ENCODE data around the gene MVP. TPM values are rescaled to one million over a fixed set of nuclear protein-coding genes. Genes with fewer than 3 reads are reported as not detected.

MVP gene
- total RNA-seq, 1 donor from 2014 or later, result 361 TPM

DNA sequence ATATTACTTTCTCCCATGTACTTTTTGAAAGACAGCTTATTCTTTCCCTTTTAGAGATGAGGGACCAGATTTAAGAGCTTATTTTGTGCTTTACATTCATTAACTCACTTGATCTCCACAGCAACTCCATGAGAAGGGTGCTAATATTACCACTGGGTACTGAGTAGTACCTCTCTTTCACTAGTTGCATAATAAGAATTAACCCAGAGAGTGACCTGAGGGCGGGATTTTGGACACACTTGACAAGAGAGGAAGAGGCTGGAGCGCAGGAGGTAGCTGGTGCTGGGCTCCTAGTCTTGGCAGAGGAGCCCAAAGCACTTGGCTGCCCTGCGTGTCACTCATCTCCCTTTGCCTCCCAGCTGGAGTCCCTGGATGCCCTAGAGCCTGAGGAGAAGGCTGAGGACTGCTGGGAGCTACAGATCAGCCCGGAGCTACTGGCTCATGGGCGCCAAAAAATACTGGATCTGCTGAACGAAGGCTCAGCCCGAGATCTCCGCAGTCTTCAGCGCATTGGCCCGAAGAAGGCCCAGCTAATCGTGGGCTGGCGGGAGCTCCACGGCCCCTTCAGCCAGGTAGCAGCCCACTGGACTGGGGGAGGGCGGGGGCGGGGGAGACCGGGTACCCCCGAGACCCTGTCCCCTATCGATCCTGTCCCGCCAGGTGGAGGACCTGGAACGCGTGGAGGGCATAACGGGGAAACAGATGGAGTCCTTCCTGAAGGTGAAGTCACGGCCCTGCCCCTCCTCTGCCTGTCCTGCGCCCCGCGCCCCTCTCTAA is 15.6 kb upstream of the MVP start:
- DNase-seq (ENCODE audit: low read depth), result peak; percentile 39

DNA sequence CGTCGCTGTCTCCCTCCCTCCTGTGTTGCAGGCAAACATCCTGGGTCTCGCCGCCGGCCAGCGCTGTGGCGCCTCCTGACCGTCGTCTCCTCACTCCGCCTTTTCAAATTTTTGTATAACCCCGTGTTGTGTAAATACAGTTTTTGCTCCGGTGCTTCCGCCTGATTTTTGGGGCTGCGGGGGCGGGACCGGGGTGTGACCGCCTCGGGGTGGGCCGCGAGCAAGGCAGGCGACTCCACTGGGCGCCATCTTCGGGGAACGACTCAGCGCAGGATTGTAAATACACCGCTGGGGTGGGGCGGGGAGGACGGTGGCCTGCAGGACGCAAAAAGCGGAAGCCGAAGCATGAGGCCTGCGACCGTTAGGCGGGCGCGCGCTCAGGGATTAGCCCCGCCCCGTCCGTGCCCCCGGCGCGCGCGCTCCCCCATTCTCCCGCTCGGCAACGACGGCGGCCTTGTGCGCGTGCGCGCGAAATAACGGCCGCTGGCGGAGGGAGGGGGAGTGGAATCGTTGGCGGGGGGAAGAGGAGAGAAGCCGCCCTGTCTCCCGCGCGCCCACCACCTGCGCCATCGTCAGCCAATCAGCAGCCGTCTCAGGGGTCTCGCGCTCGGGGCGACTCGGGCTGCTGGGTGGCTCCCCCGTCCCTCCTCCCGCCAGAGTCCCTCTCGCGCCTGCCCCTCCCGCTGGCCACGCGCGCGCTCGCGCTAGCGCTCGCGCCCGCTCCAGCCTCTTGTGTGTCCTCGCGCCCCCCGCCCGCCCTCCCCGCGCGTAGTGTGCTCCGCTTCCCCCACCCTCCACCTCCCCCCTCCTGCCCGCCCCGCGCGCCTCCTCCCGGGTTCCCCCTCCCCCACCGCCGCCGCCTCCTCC is 14.8 kb upstream of the MVP start:
- DNase-seq (ENCODE audit: low read depth), result peak; percentile 96

DNA sequence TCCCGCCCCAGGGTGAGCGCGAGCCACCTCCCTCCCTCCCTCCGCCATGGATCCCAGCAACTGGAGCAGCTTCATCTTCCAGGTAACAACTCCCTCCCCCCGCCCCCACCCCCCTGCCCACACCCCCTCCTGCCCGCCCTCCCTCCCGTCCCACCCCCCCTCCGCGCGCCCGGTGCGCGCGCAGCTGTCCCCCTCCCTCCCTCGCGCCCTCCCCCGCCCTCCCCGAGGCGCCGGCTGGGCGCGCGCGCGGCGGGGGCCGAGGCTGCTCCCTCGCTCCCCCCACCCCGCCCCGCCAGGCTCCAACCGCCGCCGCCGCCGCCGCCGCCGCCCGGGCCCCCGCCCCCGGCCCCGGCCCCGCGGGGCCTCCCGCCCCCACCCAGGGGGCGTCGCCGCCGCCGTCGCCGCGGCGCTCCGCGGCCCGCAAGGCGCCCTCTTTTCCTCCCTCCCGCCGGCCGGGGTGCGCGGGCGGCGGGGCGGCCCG is 14.1 kb upstream of the MVP start, which contains the start of gene MAZ:
TSS of gene MAZ (plus strand) at position 431 of the 481 bp plus-strand sequence. CDS start 173 bp downstream, outside the sequence.
- no peak for DNase-seq (ENCODE audit: low read depth)

DNA sequence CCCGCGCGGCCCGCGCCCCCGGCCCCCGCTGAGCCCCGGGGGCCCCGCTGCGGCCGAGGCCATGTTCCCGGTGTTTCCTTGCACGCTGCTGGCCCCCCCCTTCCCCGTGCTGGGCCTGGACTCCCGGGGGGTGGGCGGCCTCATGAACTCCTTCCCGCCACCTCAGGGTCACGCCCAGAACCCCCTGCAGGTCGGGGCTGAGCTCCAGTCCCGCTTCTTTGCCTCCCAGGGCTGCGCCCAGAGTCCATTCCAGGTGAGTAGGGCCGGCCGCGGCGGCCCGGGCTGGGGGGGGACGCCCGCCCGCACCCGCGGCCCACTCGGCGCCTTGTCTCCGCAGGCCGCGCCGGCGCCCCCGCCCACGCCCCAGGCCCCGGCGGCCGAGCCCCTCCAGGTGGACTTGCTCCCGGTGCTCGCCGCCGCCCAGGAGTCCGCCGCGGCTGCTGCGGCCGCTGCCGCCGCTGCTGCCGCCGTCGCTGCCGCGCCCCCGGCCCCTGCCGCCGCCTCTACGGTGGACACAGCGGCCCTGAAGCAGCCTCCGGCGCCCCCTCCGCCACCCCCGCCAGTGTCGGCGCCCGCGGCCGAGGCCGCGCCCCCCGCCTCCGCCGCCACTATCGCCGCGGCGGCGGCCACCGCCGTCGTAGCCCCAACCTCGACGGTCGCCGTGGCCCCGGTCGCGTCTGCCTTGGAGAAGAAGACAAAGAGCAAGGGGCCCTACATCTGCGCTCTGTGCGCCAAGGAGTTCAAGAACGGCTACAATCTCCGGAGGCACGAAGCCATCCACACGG is 13.4 kb upstream of the MVP start:
- DNase-seq (ENCODE audit: low read depth), result peak; percentile 40

DNA sequence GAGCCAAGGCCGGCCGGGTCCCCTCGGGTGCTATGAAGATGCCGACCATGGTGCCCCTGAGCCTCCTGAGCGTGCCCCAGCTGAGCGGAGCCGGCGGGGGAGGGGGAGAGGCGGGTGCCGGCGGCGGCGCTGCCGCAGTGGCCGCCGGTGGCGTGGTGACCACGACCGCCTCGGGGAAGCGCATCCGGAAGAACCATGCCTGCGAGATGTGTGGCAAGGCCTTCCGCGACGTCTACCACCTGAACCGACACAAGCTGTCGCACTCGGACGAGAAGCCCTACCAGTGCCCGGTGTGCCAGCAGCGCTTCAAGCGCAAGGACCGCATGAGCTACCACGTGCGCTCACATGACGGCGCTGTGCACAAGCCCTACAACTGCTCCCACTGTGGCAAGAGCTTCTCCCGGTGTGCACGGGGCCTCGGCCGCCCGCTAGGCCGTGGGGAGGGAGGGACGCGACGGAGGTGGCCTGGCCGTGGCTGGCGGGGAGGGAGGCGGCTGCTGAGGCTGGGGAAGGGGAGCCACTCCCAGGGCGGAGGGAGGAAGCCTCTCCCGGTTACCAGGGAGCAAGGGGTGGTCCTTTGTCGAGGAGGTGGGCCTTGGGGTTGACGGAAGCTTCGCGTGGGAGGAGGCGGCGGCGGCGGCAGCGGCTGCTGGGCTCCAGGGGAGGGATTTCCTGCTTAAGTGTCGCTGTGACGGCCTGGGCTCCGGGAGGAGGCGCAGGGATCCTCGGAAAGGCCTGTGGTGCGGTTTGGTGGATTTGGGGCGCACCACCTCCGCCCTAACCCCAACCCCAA is 12.6 kb upstream of the MVP start:
- DNase-seq (ENCODE audit: low read depth), result peak; percentile 92

DNA sequence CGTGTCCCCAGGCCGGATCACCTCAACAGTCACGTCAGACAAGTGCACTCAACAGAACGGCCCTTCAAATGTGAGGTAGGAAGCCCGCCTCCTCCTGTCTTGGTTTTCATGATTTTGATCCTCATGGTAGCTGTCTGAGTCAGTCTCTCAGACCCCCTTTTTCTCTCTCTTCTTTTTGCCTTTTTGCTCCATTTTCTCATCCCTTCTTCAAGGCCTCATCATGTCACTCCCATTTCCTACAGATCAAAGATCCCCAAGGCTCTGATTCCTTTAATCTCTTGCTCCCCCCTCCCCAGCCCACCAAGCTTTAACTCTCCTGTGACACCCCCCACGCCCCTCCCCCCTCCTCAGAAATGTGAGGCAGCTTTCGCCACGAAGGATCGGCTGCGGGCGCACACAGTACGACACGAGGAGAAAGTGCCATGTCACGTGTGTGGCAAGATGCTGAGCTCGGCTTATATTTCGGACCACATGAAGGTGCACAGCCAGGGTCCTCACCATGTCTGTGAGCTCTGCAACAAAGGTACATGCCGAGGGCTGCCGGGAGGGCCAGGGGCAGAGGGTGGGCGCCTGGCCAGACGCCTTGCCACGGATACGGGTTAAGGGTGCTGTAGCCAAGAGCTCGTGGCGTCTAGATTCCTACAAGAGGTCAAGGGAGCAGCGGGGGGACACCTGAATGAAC is 11.9 kb upstream of the MVP start:
- no peak for DNase-seq (ENCODE audit: low read depth)

DNA sequence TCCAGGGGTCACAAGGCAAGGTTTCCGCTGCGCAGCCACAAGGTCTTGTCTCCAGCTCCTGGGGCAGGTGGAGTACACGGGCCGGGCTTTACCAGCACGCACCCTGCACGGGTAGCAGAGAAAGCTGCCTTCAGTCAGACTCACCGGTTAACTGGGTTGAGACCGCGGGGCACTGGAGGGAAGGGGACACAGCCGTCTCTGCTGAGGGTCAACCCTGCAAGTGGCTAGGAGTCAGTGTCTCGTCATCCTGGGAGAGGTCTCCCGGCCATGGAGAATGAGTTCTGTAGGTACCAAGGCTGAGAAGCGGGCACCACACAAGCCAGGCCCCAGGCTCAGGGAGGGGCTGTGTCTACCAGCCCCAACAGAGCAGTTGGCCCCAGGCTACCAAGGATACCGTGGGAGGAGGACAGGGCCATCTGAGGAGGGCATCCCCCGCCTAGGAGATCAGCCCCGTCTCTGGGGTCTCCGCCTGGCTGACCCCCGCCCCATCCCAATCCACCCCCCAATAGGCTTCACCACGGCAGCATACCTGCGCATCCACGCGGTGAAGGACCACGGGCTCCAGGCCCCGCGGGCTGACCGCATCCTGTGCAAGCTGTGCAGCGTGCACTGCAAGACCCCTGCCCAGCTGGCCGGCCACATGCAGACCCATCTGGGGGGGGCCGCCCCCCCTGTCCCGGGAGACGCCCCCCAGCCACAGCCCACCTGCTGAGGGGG is 11.1 kb upstream of the MVP start:
- no peak for DNase-seq (ENCODE audit: low read depth)

DNA sequence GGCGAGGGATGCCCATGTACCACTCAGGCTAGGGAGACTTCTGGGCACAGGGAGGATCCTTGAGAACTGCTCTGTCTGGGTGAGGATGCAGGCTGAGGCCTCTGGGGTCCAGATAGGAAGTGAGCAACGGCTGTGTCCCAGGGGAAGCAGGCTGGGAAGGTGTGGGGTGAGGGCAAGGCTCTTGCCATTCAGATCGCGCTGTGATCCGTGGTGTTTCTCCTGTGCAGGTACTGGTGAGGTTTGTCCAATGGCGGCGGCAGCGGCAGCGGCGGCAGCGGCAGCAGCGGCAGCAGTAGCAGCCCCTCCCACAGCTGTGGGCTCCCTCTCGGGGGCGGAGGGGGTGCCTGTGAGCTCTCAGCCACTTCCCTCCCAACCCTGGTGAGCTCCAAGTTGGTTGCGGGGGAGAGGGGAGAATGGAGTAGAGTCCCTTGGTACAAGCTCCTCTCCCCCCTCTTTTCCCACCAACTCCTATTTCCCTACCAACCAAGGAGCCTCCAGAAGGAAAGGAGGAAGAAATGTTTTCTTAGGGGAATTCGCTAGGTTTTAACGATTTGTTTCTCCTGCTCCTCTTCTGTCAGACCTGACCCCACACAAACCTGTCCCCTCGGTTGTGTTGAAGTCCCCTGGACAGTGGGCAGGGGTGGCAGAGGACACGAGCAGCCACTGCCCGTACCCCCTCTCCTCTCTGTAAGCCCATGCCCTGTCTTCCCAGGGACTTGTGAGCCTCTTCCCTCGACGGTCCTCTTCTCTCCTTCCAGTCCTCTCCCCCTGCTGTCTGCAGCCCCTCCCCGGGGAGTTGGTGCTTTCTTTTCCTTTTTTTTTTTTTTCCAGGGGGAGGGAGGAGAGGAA is 10.2 kb upstream of the MVP start:
- DNase-seq (ENCODE audit: low read depth), result peak; percentile 7

DNA sequence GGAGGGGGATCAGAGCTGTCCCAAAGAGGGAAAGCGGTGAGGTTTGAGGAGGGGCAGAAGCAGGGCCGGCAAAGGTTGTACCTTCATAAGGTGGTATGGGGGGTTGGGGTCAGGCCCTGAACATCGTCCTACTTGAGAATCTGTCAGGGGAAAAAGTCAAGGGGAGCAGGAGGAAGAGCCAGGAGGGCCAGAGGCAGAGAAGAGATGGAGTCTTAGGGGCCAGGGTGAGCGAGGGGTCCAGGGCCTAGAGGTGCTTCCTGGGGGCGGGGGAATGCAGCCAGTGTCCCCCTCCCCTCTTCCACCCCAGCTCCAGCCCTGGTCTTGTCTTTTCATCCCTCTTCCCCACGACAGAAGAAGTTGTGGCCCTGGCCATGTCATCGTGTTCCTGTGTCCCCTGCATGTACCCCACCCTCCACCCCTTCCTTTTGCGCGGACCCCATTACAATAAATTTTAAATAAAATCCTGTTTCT is 9.5 kb upstream of the MVP start:
- DNase-seq (ENCODE audit: low read depth), result peak; percentile 6

DNA sequence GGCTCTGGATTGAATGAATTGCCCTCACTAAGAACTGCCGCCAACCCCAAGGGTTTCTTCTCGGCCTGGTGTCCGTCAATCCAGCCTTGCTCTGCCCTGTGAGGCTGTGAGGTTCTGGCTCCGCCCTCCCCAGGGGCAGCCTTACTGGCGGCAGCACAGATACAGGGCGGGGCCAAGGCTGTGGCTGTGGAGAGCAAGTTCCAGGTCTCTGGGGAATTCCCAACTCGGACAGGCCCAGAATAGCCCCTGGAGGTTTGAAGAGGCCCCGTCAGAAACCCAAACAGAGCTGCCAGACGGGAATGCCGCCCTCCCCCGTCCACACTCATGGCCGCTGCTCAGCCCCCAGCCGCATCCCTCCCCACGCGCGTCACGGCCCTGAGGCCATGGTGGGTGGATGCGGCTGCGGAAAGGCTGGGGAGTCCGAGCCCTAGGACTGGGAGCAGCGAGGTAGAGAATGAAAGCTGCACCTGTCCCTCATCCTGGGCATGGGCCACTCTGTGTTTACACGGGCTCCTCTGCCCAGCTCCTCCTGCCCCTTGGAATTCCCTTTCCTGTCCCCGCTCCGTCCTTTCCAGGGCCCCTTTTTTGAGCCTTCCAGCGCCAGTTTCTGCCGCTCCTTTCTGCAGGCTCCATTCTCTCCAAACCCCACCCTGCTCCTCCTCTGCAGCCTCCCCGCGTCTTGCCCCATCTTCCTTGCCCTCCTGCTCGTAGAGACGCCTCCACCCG is 8.9 kb upstream of the MVP start:
- peak; percentile 99 for DNase-seq (ENCODE audit: low read depth)

DNA sequence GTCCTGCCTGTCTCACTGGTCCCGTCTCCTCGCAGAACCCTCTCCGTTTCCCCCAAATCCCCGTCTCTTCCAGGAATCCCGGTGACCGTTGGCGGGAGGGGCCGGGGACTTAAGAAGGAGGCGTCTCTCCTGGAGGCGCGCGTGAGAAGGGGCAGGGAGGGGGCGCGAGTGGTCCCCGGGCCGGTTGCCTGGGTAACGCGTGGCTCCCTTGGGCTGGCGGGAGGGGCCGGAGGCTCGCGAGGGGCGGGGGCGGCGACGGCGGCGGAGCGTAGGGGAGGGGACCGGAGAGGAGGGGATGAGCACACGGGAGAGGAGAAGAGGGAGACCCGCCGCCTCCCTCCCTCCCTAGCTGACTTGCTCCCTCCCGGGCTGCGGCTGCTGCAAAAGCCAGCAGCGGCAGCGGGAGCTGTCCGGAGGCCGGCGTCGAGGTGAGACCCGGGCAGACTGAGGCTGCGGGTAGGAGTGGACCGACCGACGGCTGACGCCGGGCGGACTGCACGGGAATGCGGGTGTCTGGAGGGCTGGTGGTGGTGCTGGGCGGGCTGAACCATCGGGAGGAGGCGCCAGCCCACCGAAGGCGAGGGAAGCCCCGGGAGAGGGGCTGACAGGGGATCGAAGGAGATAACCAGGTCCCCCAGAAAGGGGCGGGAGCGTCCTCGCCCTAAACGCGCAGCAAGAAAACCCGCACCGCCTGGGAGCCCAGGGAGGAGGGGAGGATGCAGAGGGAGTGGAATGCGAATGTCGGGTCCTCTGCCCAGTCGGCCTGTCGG is 8.2 kb upstream of the MVP start, which contains the start of gene PRRT2:
TSS of gene PRRT2 (plus strand) at position 298 of the 770 bp plus-strand sequence. CDS start 862 bp downstream, outside the sequence.
- peak; percentile 56 for DNase-seq (ENCODE audit: low read depth)

DNA sequence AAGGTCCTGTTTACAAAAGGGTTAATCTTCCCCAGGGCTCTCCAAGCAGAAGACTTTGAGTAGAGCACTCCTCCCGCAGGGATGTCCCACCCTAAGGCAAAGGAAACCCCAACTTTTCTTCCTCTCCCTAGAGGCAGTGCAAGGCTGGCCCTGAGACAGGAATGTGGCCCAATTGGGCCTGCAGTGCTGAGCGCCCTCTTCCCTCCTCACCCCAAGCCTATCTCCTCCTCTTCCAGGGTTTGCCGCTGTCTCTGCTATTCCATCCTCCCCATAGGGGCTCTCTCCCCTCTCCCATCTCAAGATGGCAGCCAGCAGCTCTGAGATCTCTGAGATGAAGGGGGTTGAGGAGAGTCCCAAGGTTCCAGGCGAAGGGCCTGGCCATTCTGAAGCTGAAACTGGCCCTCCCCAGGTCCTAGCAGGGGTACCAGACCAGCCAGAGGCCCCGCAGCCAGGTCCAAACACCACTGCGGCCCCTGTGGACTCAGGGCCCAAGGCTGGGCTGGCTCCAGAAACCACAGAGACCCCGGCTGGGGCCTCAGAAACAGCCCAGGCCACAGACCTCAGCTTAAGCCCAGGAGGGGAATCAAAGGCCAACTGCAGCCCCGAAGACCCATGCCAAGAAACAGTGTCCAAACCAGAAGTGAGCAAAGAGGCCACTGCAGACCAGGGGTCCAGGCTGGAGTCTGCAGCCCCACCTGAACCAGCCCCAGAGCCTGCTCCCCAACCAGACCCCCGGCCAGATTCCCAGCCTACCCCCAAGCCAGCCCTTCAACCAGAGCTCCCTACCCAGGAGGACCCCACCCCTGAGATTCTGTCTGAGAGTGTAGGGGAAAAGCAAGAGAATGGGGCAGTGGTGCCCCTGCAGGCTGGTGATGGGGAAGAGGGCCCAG is 7.3 kb upstream of the MVP start:
- DNase-seq (ENCODE audit: low read depth), result no peak

DNA sequence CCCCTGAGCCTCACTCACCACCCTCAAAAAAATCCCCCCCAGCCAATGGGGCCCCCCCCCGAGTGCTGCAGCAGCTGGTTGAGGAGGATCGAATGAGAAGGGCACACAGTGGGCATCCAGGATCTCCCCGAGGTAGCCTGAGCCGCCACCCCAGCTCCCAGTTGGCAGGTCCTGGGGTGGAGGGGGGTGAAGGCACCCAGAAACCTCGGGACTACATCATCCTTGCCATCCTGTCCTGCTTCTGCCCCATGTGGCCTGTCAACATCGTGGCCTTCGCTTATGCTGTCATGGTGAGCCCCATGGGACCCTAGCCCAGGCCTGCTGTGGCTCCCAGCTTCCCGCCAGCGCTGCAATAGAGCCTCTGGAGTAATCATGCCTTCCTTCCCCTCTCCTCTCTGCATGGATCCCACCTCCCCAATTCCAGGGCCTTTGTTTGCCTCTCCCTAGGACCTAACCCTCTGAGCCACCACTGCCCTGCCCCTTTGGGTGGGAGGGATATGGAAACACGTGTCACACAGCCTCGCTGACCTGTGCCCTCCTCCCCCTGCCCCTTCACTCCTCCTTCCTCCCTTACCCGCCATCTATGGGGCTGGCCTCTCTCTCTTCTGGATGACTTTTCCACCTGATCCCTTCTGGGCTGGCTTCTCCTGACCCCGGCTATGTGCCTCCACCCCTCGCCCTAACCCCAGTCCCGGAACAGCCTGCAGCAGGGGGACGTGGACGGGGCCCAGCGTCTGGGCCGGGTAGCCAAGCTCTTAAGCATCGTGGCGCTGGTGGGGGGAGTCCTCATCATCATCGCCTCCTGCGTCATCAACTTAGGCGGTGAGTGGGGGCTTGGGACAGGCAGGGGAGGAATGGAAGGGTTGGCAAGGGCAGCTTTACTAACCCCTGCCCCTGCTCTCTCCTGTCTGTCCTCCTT is 6.4 kb upstream of the MVP start:
- no peak for DNase-seq (ENCODE audit: low read depth)

DNA sequence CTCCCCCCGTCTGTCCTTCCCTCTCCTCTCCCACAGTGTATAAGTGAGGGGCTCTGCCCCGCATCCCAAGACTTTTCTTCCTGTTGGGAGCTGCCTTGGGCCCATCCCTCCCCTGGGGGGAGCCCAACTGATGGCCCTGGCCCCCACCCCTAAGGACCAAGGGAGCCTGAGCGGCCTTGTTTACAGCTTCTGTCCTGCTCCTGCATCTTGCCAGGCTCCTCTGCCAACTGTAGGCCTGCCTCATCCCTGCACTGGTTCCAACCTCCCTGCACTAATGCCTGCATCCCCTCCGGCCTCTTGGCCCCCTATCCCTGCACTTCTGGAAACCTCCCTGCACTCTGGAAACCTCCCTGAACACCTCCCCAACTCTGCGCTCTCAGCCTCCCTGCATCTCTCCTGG is 5.7 kb upstream of the MVP start:
- DNase-seq (ENCODE audit: low read depth), result no peak

All from myocyte (in vitro differentiated cells).